Measurements from ENCODE around the gene GRIFIN.

GRIFIN gene

DNA sequence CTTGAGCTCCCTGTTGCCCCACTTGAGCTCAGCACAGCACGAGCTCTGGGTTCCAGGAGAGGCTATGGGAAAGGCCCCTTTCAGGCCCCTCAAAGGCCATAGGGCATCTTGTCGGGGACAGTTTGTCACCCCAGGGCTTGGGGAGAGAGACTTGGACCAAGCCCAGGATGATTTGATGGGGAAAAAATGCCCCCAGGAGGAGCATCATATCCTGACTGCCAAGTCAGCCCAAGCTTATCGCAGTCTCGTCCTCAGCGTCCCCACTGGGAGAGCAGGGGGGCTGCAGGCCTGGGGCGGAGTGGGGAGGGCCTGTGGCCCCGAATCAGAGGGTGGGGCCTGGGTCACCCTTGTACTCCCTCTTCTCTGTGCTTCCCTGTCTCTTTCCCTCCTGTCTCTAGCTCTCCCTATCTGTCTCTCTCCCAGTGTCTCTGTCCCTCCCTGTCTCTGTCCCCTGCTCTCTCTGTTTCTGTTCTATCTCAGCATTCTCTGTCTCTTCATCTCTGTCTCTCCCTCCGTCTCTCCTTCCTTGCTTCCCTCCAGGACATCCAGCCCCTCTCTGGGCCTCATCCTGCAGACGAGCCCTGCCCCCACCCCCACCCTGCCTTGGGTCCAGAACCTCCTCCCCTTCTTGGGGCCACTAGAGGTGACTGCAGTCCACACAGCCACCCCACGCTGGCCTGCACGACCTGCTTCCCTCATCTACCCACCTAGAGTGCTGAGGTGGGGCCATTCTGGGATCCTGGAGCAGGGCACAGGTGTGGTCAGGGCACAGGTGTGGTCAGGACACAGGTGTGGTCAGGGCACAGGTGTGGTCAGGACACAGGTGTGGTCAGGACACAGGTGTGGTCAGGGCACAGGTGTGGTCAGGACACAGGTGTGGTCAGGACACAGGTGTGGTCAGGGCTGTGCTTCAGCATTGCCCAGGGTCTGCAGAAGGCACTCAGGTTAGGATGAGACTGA lies 17.3 kb upstream of the GRIFIN start:
- DNase-seq (ENCODE audit: low read depth): no peak
- no peak overlapping the region for H3K4me3 ChIP-seq (ENCODE audit: low read length)
- TF ChIP-seq, protein P1, sequence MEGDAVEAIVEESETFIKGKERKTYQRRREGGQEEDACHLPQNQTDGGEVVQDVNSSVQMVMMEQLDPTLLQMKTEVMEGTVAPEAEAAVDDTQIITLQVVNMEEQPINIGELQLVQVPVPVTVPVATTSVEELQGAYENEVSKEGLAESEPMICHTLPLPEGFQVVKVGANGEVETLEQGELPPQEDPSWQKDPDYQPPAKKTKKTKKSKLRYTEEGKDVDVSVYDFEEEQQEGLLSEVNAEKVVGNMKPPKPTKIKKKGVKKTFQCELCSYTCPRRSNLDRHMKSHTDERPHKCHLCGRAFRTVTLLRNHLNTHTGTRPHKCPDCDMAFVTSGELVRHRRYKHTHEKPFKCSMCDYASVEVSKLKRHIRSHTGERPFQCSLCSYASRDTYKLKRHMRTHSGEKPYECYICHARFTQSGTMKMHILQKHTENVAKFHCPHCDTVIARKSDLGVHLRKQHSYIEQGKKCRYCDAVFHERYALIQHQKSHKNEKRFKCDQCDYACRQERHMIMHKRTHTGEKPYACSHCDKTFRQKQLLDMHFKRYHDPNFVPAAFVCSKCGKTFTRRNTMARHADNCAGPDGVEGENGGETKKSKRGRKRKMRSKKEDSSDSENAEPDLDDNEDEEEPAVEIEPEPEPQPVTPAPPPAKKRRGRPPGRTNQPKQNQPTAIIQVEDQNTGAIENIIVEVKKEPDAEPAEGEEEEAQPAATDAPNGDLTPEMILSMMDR (conservative IDR thresholded peaks at IDR 0.05; ENCODE audit: low read length): no peak

DNA sequence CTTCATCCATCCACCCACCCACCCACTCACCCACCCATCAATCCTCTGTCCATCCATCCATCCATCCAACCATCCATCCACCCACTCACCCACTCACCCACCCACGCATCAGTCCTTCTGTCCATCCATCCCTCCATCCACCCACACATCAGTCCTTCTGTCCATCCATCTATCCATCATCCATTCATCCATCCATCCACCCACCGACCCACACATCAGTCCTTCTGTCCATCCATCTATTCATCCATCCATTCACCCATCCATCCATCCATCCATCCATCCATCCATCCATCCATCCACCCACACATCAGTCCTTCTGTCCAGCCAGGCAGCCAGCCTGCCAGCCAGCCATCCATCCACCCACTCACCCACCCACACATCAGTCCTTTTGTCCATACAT lies 15.8 kb upstream of the GRIFIN start:
- H3K4me3 ChIP-seq (ENCODE audit: low read length): no peak overlapping the region
- no peak for DNase-seq (ENCODE audit: low read depth)
- TF ChIP-seq, protein P1 (conservative IDR thresholded peaks at IDR 0.05; ENCODE audit: low read length): no peak

DNA sequence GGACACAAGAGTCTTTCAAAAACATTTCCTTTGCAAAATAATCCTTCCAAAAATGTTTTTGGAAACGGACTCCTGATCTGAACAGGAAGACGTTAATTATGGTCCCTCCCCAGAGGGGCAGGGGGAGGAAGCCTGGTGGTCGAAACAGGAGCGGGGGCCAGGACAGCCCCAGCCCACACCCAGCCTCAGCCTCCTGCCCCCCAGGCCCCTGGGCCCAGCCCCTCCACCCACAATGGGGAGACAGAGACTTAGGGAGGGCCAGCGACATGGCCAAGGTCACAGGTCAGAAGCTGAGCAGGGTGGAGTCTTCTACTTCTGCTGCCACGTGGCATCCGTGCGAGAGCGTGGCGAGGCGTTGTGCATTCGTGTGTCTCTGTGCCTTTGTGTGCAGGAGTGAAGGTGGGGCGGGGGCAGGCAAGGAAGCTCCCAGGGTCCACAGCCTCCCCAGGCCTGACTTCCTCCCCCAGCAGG lies 14.0 kb upstream of the GRIFIN start:
- TF ChIP-seq, protein P1 (conservative IDR thresholded peaks at IDR 0.05; ENCODE audit: low read length): no peak
- no peak for DNase-seq (ENCODE audit: low read depth)
- H3K4me3 ChIP-seq (ENCODE audit: low read length): no peak overlapping the region

DNA sequence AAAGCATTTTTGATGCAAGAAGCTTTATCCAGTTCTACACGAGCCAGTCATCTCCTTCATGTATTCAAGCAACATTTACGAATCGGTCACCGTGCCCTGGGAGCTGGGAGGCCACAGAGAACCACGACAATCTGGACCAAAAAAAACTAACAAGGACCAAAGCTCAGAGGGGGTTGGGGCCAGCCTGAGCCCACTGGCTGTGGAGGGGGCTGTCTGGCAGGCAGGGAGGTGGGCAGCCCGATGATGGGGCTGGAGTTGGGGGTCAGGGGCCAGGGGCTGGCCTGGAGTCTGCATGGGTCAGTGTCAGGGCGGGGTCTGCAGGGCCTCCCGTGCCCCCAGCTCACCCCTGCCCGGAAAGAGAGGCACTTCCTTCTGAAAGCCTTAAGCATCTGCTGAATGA lies 12.5 kb upstream of the GRIFIN start:
- no peak for DNase-seq (ENCODE audit: low read depth)
- H3K4me3 ChIP-seq (ENCODE audit: low read length): no peak overlapping the region
- TF ChIP-seq, protein P1 (conservative IDR thresholded peaks at IDR 0.05; ENCODE audit: low read length): no peak

DNA sequence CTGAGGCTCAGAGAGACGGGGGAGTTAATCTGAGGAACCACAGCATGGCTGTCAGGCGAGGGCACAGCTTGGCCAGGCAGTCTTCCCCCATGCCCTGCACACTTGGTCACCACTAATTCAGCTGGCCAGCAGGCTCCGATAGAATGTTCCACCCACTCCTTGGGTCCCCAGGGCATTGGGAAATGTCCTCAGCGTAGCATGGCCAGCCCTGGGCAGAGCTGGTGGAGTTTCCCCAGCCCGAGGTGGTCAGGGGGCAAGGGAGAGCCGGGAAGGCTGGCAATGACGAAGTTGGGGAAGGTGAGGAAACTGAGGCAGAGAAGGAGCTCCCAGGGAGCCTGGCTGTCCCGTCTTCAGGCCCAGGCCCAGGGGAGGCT lies 12.1 kb upstream of the GRIFIN start:
- peak; percentile 64 for DNase-seq (ENCODE audit: low read depth)
- TF ChIP-seq, protein P1 (conservative IDR thresholded peaks at IDR 0.05; ENCODE audit: low read length): no peak
- no peak overlapping the region for H3K4me3 ChIP-seq (ENCODE audit: low read length)

- DNase-seq (ENCODE audit: low read depth): peak; percentile 49
- TF ChIP-seq, protein P1 (conservative IDR thresholded peaks at IDR 0.05; ENCODE audit: low read length): no peak
- H3K4me3 ChIP-seq (ENCODE audit: low read length): no peak overlapping the region
These were observed 11.5 kb upstream of the GRIFIN start for GRCh38 chr7:2487586-2488271.

All from AG10803 (cell line).